Activated T-cell treated with anti-CD3 and anti-CD28 coated beads for 1 hour (primary cell): Measurements from ENCODE around the gene OTX1.
"Not testable (repeated sequence)": the region's sequence is repeated elsewhere in the genome, so short reads cannot be mapped to it uniquely, and the experiment has no call there.

ENCODE experiments used
- DNase-seq: peaks from one replicate; pipeline ENCODE4 v3.0.0-alpha.2; 2020; ENCODE audit warnings: low read depth

Gene OTX1

DNA sequence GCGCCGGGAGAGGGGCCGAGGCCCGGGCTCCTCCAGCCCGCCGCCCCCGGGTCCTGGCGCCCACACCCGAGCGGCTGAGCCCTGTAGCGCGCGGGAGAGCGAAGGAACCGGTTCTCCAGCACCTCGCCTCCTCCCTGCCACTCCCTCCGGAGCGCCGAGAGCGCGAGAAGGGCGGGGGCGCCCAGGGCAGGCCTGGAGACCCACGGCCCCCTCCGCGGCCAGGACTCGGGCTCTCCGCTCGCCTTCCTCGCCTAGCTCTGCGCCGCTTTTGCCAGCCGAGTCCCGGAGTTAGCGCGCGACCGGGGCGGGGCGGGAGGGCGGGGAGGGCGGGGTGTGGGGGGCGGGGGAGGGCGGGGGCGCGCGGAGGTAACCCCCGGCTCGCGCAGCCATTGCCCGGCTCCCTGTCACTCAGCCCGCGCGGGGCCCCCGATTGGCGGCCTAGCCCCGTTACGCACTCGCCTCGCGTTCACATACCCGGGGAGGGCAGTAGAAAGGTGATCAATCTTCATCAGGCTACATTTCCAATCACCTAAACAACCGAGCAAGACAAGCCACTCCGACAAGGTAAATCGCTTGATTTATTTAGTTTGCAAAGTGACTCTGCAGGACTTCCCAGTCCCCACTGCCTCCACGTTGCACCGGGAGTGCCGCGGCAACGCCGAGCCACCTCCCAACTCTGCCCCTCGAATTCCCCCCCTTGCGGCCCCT is at the start of gene OTX1:
Gene OTX1 (plus strand): TSS at position 497 of the 708 bp plus-strand sequence. CDS start 2,161 bp downstream, outside the sequence.
- DNase-seq = no peak

DNA sequence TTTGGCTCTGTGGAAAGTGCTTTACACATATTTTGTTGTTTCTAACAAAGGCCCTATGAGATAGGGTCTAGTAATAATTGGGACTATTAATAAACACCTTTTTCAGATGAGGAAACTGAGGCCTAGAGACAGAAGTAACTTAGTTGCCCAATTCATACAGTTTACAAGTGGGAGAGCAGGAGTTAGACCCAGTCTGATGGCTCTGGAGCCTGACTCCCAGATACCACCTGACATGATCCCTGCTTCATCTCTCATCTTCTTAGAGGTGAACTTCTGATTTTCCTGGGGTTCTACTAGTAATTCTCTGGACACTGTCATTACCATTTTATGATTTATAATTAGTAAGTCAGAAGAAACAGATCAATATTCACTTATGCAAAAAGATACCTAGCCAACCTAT is 49.1 kb upstream of the OTX1 start:
- no peak for DNase-seq

DNA sequence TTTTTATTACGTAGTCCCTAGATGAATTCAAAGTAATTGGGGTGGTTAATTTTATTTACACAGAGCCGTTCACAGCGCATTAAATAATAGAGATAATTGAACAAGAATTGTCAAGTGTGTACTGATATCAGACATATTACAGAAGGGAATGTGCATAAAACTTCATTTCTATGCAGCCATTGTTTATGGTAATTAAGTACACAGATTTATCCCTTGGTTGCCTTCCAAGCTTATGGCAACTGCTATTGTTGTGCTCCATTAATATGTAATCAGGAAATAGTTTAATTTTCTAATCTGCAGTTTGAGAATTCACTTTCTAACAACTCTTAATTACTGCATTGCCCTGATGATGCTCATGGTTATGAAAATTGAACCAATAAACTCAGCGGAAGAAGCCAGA is 47.3 kb upstream of the OTX1 start:
- DNase-seq = no peak

DNA sequence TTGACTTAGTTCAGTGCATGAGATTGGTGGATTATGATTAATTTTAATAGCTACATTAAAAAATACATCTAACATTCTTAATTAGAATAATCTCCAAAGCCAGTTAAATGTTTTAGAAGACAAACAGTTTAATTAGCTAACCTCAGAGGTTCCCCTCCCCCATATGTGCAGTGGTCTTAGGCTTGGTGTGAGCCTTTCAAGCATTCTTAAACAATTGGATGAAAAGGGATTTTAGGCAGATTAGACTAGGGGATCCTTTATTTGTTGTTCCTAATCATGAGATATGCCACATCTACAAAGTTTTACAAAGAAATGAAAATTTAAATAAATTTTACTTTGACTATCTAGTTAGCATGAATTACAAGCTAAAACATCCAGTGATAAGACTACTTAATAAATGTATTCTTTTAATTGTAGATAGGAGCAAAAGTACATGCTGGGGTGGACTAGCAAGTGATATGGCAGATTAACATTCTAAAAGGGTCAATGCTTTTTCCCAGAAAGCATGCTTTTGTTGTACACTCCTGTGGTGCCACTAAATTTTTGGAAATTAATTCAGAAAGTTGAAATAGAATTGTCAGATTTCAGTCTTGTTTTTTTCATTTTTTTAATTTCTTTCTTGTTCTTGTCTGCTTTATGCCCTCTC is 42.7 kb upstream of the OTX1 start:
- no peak for DNase-seq

DNA sequence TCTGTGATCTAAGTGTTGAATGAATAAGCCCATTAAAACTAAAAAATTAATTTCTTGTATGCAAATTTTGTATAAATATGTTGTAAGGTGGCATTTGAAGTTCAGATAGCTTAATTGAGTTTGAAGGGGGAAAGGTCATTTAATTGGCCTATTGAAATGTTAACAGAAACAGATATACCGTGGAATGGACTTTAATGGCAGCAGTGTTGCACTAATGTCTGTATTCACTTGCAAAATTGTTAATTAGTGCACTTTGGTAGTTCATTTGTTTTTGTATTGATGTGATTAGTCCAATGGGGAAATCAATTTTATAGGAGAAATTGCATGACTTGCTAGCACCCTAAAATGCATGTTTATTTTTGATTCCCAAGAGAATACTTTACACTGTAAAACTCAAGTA is 41.8 kb upstream of the OTX1 start:
- DNase-seq = no peak

DNA sequence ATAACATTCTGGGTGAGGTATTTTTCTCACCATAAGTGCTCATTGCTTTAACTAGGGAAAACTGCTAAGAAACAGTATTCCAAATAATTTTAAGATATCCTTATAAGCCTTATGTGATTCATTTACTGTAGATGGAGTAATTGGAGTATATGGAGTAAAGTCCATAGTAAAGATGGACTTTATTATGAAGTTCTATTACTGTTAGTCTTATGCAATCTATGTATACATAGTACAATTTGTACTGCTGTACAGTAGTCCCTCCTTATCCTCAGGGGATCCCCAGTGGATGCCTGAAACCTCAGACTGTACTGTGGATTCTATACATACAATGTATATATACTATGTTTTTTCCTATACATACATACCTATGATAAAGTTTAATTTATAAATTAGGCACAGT is 41.1 kb upstream of the OTX1 start:
- DNase-seq = no peak

DNA sequence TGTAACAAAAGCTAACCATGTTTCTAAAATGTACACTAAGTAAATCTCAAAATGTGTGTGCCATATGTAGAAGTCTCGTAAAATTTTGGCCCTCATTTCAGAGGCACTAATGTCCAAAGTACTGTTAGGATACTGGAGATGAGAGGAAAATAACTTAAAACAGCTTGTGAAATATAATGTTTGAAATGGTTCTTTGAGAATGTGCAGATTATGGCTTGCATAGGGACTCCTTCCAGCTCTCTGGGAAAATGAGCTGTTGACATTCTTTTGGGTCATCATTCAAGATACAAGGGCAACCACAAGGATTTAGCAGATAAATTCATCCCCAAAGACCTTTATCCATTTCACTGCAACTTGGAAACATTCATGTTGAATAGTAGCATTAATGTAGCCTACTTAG is 38.1 kb upstream of the OTX1 start:
- no peak for DNase-seq

DNA sequence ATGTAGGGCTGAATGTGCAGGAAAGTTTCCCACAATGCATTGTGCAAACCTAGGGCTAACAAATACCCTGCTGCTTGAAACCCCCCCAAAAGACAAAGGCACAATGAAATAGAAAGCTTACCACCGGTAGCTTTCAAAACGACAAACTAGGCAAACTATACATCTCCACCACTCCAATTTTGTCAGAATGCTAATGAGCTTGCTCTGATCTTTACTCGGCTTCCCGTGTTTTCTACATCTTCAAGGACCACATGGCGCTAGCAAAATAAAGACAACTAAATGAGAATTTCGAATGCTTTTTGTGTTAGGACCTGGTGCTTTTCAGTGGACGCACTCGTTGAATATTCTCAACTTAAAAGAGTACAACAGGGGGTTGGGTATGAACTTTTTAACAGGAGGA is 37.2 kb upstream of the OTX1 start:
- no peak for DNase-seq

DNA sequence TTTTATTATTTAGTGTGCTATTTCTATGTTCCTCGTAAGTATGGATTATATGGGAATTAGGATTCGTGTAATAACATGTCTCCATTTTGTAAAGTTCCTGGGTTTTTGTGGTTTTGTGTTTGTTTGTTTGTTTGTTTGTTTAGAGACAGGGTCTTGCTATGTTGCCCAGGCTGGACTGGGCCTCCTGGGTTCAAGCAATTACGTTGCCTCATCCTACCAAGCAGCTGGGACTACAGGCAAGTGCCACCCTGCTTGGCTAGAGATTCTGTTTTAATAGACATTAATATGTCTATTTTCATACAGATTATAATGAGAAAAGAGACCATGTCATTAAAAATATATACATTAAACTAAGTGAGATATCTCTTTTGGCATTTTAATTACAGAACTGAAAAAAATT is 35.2 kb upstream of the OTX1 start:
- DNase-seq = no peak

DNA sequence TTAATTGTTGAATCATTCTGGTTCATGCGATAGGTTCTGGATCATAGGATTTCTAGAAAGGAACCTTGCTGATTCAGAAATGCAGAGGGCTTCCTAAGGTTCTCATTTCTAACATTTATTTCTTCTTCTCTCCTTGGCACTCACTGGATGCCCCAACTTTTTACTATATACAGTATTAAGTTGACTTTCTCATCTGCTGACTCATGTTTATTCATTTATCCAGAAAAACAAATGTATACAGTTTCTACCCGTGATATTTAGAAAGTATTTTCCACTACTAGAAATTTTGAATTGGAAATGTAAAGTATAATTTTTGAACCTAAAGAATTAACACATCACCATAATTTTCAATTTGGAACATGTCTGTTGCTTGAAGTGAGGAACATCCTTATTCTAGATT is 32.2 kb upstream of the OTX1 start:
- no peak for DNase-seq

DNA sequence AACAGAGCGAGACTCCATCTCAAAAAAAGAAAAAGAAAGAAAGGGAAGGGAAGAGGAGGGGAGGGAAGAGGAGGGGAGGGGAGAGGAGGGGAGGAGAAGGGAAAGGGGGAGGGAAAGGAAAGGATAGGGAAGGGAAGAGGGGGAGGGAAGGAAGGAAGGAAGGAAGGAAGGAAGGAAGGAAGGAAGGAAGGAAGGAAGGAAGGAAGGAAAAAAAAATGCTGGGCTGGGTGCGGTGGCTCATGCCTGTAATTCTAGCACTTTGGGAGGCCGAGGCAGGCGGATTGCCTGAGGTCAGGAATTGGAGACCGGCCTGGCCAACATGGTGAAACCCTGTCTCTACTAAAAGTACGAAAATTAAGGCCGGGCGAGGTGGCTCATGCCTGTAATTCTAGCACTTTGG is 30.9 kb upstream of the OTX1 start:
- not testable (repeated sequence) for DNase-seq

DNA sequence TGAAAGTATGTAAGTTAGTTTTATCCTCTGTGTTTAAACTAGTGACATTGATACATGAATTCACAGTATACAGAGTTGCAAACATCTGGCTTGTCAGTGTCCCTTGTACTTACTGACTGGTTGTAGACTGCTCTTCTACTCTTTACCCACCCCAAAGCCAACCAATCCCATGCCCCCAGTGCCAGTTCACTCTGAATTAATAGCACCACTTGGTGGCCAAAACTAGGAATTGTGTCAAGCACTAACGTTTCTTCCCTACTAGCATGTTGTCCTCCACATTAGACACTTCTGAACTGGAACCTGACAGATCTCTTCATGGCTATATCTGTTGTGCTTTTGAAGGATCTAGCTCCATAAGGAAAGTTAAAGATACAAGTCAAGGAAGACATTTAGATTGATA is 27.2 kb upstream of the OTX1 start:
- no peak for DNase-seq

DNA sequence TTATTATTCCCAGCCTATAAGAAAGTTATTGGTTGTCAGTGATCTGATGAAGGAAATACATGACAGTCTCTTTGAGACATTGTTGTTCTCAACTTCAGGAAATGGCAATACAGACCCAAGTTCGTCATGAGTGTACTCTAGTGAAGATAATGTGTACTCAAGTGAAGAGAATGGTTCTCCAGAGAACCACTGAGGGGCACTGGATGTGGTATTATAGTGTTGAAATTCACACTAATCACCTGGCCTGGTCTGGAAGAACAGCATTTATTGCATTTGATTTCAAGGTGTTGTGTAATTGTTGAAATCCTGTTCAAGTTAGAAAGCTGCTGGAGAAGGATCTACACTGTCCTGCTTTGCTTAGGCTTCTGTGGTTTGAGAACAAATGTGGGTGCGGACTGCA is 23.4 kb upstream of the OTX1 start:
- DNase-seq = no peak

DNA sequence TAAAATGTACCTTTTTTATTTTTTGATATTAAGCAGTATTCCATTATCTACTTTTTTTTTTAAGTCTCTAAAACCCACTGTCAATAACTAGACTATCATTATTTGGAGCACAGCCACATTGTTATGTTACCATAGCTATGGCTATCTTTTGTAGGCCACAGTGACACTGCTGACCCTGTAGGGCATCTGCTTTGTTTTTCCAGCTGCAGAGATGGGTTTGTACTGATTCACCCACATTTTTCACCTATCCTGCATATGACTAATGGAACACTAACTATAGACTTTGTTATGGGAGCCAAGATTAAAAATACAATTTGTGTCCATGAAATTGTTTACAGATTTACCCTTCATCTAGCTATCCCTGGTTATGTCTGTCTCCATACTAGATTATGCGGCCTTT is 21.6 kb upstream of the OTX1 start:
- DNase-seq = no peak

DNA sequence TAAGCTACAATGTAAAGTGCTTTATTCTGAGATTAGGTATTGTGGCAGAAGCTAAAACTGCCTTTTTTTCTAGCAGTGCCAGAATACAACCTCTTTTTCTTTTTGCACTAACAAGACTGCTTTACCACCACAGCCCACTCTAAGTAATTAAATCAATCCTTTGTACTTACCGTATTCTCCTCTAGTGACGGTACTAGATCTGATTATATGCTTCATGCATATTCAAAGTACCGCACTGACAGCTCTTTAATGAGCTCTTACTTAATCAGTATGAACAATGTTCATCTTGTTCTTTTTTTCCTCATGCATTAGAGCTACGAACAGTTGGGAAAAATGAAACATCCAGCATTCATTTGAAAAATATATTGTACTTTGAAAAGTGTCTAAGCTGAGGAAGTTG is 16.1 kb upstream of the OTX1 start:
- DNase-seq = no peak

DNA sequence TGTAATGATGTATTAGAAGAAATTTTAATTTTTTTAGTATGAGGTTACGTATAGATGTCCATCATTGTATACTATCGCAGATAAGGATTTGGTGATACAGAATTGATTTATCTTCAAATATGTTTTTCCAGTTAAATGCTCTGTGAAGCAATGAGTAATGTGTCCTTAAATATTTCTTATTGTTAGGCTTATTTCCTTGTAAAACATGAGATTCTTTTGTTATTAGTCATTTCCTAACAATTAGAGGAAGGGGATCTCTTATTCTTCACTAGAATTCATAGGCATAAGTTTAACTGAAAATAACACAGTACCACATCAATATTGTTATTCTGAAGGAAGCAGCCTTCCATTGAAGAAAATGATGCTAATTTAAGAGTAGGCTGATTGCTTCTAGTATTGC is 15.5 kb upstream of the OTX1 start:
- no peak for DNase-seq

DNA sequence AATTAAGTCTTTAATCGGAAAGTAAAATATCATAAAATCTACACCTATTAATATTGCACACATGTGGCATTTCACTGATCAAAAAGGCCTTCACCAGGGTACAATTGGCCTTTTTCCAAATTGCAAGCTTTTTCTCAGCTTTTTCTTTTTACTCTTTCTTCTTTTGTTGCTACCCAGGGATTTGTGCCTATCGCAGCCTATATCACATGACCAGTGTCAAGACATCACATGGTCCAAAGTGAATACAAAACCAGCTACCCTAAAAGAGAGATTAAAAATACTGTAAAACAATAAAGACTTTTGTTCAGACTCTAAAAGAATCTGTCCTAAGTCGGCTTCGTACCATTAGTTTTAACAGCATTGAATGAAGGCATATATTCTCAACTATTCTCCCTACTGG is 15.0 kb upstream of the OTX1 start:
- no peak for DNase-seq

DNA sequence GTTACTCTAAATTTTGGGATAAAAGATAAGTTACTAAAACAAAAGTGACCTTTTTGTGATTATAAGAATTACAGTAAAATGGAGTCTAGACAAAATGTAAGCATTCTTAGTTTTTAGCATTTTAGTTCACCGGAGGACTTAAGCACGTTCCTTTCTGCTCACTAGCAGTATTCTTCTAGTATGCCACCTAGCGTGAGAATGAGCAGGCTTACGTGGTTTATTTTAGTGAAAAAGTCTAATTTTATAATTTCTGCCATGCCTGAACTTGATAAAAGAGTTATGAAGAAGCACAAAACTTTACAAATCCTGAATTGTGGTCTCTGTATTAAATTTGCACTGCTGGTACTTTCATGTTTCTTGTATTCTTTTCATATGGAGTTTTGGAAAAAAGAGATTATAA is 12.6 kb upstream of the OTX1 start:
- DNase-seq = no peak

DNA sequence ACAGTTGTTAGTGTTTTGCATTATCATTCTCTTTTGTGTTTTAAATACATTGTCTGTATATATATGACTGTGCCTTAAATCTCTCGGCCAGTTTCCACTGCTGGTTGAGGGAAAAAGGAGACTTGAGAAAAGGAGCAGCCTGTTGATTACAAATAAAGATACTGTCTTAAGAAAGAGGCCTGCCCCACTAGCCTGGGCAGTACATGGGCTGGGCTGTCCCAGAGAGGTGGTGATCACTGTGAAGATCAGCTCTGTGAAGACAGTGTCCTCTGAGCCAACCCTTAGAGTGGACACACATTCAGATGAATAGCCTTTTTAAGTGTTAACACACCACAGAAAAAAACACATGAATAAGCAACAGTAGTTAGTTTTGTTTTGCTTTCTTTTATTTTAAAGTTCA is 10.0 kb upstream of the OTX1 start:
- no peak for DNase-seq

DNA sequence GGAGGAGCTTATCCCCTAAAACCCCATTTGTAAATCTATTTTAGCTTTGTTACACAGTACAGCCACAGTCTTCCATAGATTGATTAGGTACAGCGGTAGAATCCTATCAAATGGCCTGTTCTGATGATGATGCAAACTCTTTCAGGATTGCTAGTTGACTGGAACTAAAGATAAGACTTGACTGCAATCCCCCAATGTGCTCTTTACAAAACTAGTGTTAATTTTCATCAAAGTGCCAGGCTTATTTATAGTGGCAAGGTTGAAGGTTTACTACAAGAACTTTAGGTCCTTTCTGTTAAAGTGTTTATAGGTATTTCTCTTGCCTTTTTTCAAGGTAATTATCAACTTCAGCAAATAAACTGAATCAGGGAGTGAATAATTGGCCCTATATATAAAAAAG is 9.0 kb upstream of the OTX1 start:
- DNase-seq = no peak

DNA sequence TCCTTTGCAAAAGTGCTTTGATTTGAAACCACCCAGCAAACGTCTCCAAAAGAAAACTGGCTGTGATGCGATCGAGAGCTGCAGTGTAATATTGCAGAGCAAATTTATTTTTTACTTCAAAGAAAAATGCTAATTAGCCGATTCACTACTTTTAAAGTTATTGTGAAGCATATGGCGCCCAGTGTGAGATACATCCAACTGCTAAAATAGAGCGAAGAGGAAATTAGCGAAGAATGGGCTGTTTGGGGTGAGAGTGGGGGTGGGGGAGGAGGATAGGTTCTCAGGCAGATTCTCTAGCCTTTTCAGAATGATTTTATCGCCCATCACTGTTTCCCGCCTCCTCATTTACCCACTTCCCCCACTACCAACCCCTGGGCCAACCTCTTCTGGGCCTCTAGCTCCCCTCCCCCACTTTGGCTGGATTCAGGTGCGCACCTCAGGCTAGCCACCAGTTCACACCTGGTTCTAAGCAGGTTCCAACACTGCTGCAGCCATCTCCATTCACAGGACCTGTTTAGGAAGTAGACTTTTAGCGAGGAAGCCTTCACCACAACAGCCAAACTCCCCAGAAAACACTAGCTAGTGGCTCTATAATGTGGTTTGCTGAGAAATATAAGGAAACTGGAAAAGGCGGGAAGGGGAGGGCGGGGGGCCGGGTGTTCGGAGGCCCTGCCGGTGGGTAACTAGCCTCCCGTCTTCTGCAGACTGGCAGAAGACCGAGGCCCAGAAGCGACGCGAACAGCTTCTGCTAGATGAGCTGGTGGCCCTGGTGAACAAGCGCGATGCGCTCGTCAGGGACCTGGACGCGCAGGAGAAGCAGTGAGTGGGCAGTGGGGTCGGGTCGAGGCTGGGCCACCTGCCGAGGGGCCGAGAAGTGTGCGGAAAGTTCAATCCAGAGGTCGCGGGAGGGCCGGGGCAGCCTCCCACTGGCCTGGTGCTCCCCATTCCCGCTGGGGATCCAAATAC is 6.0 kb upstream of the OTX1 start:
- DNase-seq = no peak

DNA sequence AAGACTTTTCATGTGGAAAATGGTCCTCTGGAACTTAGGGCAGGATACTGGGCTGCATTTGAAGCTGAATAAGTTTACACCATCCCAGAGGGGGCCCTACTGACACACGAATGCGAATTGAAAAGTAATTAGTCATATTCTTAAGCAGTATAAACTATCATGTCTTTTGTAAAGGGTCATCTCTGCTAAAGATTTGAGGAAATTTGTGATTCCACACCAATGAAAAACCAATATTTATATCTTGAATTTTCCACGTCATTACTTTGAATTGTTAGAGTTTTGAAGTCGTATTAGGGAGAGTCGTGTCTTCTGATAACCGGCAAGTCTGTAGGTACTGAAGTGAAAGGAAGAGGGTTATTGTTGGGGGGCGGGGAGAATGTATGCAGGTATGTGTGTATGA is 4.1 kb upstream of the OTX1 start:
- DNase-seq = no peak

DNA sequence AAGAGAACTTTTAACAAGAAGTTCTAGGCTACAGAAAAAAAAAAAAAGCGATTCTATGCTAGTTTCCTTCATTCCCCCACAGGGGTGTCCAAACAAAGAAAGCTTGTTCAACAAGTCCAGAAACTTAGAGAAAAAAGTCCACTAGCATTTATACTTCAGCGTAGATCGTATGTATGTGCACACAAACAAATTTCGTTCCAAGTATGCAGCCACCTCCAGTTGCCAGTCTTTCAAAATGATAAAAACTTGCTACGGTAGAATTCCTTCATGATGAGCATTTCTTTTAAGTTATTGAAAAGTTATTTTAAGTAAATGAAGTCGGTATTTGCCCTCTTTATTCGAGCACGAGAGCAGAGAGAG is 3.7 kb upstream of the OTX1 start:
- DNase-seq = no peak
